IMR-90 (cell line): Measurements from ENCODE around the gene SHB. TPM values are rescaled to one million over a fixed set of nuclear protein-coding genes. Genes with fewer than 3 reads are reported as not detected.

Experiments
- ATAC-seq: fragments of 200-7000 bp; cut with Tn5 transposase; 2 replicates; pipeline ENCODE4 v1.9.1; 2020; ENCODE audit warnings: low read depth, mild to moderate bottlenecking, moderate library complexity
- BruUV-seq: library from RNA; stranded (reverse); fragments of 400-500 nt; replicated peaks from 2 replicates; lab custom pipeline; 2021; lab: Mats Ljungman, UMichigan
- CTCF ChIA-PET: fragments of 300-600 bp; formaldehyde crosslinking; extraction: SDS; loops from one replicate; lab custom pipeline; 2021; ENCODE audit warnings: antibody characterized with exemption; lab: Yijun Ruan, JAX
- POLR2A ChIA-PET: fragments of 300-600 bp; sonication (Branson Sonifier 250); formaldehyde crosslinking; loops from one replicate; lab custom pipeline; 2022; ENCODE audit warnings: antibody characterized with exemption; ENCODE audit not compliant: unreplicated experiment; lab: Charles Lee
- DNase-seq: peaks from one replicate; pipeline ENCODE4 v3.0.0; 2013
- H2AFZ ChIP-seq: replicated peaks from 2 replicates; pipeline ENCODE3; 2013; ENCODE audit warnings: low read length, mild to moderate bottlenecking; ENCODE audit not compliant: poor library complexity
- H2AK5ac ChIP-seq: 2 replicates; pipeline ENCODE4 v1.6.1; 2013; ENCODE audit warnings: low read depth, low read length, inconsistent platforms
- H2AK9ac ChIP-seq: replicated peaks from 2 replicates; pipeline ENCODE3; 2013; ENCODE audit warnings: mild to moderate bottlenecking, low read depth, low read length, moderate library complexity; ENCODE audit not compliant: poor library complexity
- H2BK120ac ChIP-seq: 2 replicates; pipeline ENCODE4 v1.6.1; 2013; ENCODE audit warnings: low read depth, low read length, inconsistent platforms
- H2BK15ac ChIP-seq: 3 replicates; pipeline ENCODE4 v1.6.1; 2013; ENCODE audit warnings: low read depth, low read length, inconsistent platforms
- H2BK20ac ChIP-seq: 2 replicates; pipeline ENCODE4 v1.6.1; 2013; ENCODE audit warnings: low read depth, mild to moderate bottlenecking, inconsistent platforms, low read length, moderate library complexity
- H2BK5ac ChIP-seq: 2 replicates; pipeline ENCODE4 v1.6.1; 2013; ENCODE audit warnings: mild to moderate bottlenecking, low read depth, low read length, inconsistent platforms; ENCODE audit not compliant: poor library complexity, severe bottlenecking
- H3K14ac ChIP-seq: replicated peaks from 2 replicates; pipeline ENCODE4 v1.6.1; 2013; ENCODE audit warnings: low read depth, low read length, inconsistent platforms
- H3K18ac ChIP-seq: 2 replicates; pipeline ENCODE4 v1.6.1; 2013; ENCODE audit warnings: low read depth, low read length, control low read depth
- H3K23ac ChIP-seq: 2 replicates; pipeline ENCODE4 v1.6.1; 2013; ENCODE audit warnings: low read depth, low read length, inconsistent platforms
- H3K27ac ChIP-seq: 2 replicates; pipeline ENCODE4 v1.5.1; 2013; ENCODE audit warnings: mild to moderate bottlenecking, control low read depth, low read length; ENCODE audit not compliant: insufficient read depth
- H3K27me3 ChIP-seq: 2 replicates; pipeline ENCODE4 v1.6.1; 2013; ENCODE audit warnings: low read length; ENCODE audit not compliant: control insufficient read depth, insufficient read depth
- H3K36me3 ChIP-seq: 2 replicates; pipeline ENCODE4 v1.6.1; 2013; ENCODE audit warnings: low read length, mixed read lengths; ENCODE audit not compliant: control insufficient read depth, insufficient read depth
- H3K4ac ChIP-seq: 2 replicates; pipeline ENCODE4 v1.6.1; 2013; ENCODE audit warnings: low read depth, low read length, inconsistent platforms
- H3K4me1 ChIP-seq: 2 replicates; pipeline ENCODE4 v1.6.1; 2013; ENCODE audit warnings: low read length, mixed read lengths; ENCODE audit not compliant: control insufficient read depth, insufficient read depth
- H3K4me2 ChIP-seq: 2 replicates; pipeline ENCODE4 v1.6.1; 2013; ENCODE audit warnings: low read depth, mild to moderate bottlenecking, control low read depth, low read length, moderate library complexity
- H3K4me3 ChIP-seq: 2 replicates; pipeline ENCODE4 v1.5.1; 2013; ENCODE audit warnings: low read depth, mild to moderate bottlenecking, control low read depth, low read length, moderate library complexity; ENCODE audit not compliant: insufficient read depth
- H3K56ac ChIP-seq: 2 replicates; pipeline ENCODE4 v1.6.1; 2013; ENCODE audit warnings: low read length, inconsistent platforms; ENCODE audit not compliant: insufficient read depth; ENCODE audit errors: extremely low read depth
- H3K79me1 ChIP-seq, 2 experiments: 2 replicates each; pipeline ENCODE4 v1.6.1; 2013; ENCODE audit warnings: low read length in 2 of 2, inconsistent platforms in 1 of 2, low read depth in 1 of 2
- H3K9ac ChIP-seq: 2 replicates; pipeline ENCODE4 v1.6.1; 2013; ENCODE audit warnings: low read depth, low read length, control low read depth
- H3K9me1 ChIP-seq: 2 replicates; pipeline ENCODE4 v1.6.1; 2013; ENCODE audit warnings: low read length, inconsistent platforms; ENCODE audit not compliant: insufficient read depth
- H3K9me3 ChIP-seq: 2 replicates; pipeline ENCODE4 v1.6.1; 2013; ENCODE audit warnings: low read length; ENCODE audit not compliant: control insufficient read depth, insufficient read depth
- H4K20me1 ChIP-seq: 2 replicates; pipeline ENCODE4 v1.6.1; 2013; ENCODE audit warnings: low read length, inconsistent platforms; ENCODE audit not compliant: insufficient read depth
- H4K5ac ChIP-seq: 2 replicates; pipeline ENCODE4 v1.6.1; 2013; ENCODE audit warnings: mild to moderate bottlenecking, low read depth, low read length, control low read depth
- H4K8ac ChIP-seq, 2 experiments: 2 replicates each; pipeline ENCODE4 v1.6.1; 2013; ENCODE audit warnings: low read depth in 2 of 2, low read length in 2 of 2, control low read depth in 1 of 2, inconsistent platforms in 1 of 2
- H4K91ac ChIP-seq: 2 replicates; pipeline ENCODE4 v1.6.1; 2013; ENCODE audit warnings: low read depth, low read length, inconsistent platforms; ENCODE audit not compliant: insufficient read depth
- BHLHE40 ChIP-seq: fragments of 150-350 bp; IDR thresholded peaks from 2 replicates; pipeline ENCODE4 v1.6.1; 2016; ENCODE audit warnings: mild to moderate bottlenecking, low read depth, low read length
- CEBPB ChIP-seq: IDR thresholded peaks from 2 replicates; pipeline ENCODE4 v1.6.1; 2012; ENCODE audit warnings: low read depth, low read length, improper control_type of control experiment
- CHD1 ChIP-seq: IDR thresholded peaks from 2 replicates; pipeline ENCODE4 v1.6.1; 2012; ENCODE audit warnings: low read depth, low read length, improper control_type of control experiment
- FOS ChIP-seq: fragments of 150-350 bp; IDR thresholded peaks from 2 replicates; pipeline ENCODE4 v1.6.1; 2016; ENCODE audit warnings: low read depth, low read length
- MAFK ChIP-seq: IDR thresholded peaks from 2 replicates; pipeline ENCODE4 v1.6.1; 2012; ENCODE audit warnings: low read depth, low read length, improper control_type of control experiment
- MAZ ChIP-seq: IDR thresholded peaks from 2 replicates; pipeline ENCODE4 v1.6.1; 2012; ENCODE audit warnings: low read depth, mild to moderate bottlenecking, low read length, improper control_type of control experiment, moderate library complexity, borderline replicate concordance
- MXI1 ChIP-seq: IDR thresholded peaks from 2 replicates; pipeline ENCODE4 v1.6.1; 2012; ENCODE audit warnings: low read depth, mild to moderate bottlenecking, low read length, moderate library complexity, borderline replicate concordance
- NFE2L2 ChIP-seq: fragments of 150-350 bp; IDR thresholded peaks from 2 replicates; pipeline ENCODE4 v1.6.1; 2016; ENCODE audit warnings: low read depth, mild to moderate bottlenecking, low read length
- POLR2A ChIP-seq: IDR thresholded peaks from 2 replicates; pipeline ENCODE4 v1.6.1; 2012; ENCODE audit warnings: mild to moderate bottlenecking, low read depth, low read length
- RAD21 ChIP-seq: IDR thresholded peaks from 2 replicates; pipeline ENCODE4 v1.6.1; 2012; ENCODE audit warnings: low read length, improper control_type of control experiment
- RCOR1 ChIP-seq: IDR thresholded peaks from 2 replicates; pipeline ENCODE4 v1.6.1; 2012; ENCODE audit warnings: mild to moderate bottlenecking, low read length, improper control_type of control experiment; ENCODE audit not compliant: insufficient replicate concordance
- SMC3 ChIP-seq: fragments of 150-350 bp; IDR thresholded peaks from 2 replicates; pipeline ENCODE4 v1.6.1; 2016; ENCODE audit warnings: low read depth, mild to moderate bottlenecking, antibody characterized with exemption, low read length, moderate library complexity
- WGBS, 2 experiments: methylation state at CpG; one replicate each; pipeline versions ENCODE4 v1.1.5 to v1.1.7; 2013; ENCODE audit warnings: missing lambda C conversion rate in 2 of 2; ENCODE audit not compliant: insufficient read length in 1 of 2; ENCODE audit errors: extremely low coverage in 2 of 2; 5-methylcytosine and 5-hydroxymethylcytosine counted together
- dilution Hi-C: fragments of 300-500 bp; cut with HindIII; formaldehyde crosslinking; loops from one replicate; pipeline ENCODE4 v1.14.3; 2018; ENCODE audit warnings: low sequenced_read_pairs; ENCODE audit not compliant: unreplicated experiment
- in situ Hi-C: fragments of 300-500 bp; cut with MboI; formaldehyde crosslinking; loops from 3 replicates; pipeline ENCODE4 v1.14.3; 2019; ENCODE audit warnings: low sequenced_read_pairs, inconsistent platforms, mixed read lengths
- intact Hi-C: fragments of 100-400 bp; cut with micrococcal nuclease; formaldehyde crosslinking; loops from 2 replicates; pipeline ENCODE4 v1.10.0; 2022
- polyA plus RNA-seq, 3 experiments: library from polyadenylated mRNA; depleted of rRNA; stranded (reverse); fragments of >200 nt; gene quantifications; 2 replicates each; pipeline ENCODE4 v1.2.3, GENCODE V29; 2012; ENCODE audit warnings: low replicate concordance in 1 of 3
- total RNA-seq: library from RNA; depleted of rRNA; stranded (reverse); fragments of >200 nt; gene quantifications from 2 replicates; pipeline ENCODE4 v1.2.3, GENCODE V29; 2012
- TF ChIP-seq, protein P1 (sequence below): conservative IDR thresholded peaks from 2 replicates; pipeline ENCODE4 v1.5.1; 2012; ENCODE audit warnings: mild to moderate bottlenecking, low read depth, low read length, improper control_type of control experiment
- TF ChIP-seq, protein P2 (sequence below): fragments of 150-350 bp; IDR thresholded peaks from 2 replicates; pipeline ENCODE4 v1.6.1; 2017; ENCODE audit warnings: mild to moderate bottlenecking, antibody characterized with exemption, low read length, low read depth

SHB gene
- total and polyA plus RNA-seq, 2 of the 4 experiments (the other 2 are of a cell fraction) = 6.1 to 20.4 TPM

DNA sequence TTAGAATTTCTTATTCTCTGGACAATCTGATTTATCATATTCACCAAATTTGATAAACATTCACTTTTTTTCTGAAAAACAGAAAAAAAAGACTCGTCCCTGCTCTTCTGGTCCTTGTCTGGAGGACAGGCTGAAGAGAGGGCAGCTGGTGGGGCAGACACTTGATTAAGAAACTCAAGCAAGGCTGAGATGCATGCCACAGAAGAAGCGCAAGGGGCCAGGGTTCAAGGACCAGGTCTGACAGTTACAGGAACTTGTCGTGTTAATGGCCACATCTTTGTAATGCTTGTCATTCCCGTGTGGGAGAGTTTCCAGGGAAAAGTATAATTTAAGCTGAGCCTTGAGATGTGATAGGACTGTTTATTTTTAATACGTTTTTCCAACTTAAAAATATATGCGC lies 40.6 kb upstream of the SHB start:
- no peaks in the 10 kb centered on the region for H3K9me1 ChIP-seq
- H3K56ac ChIP-seq = no peak overlapping the region
- no peaks in the 10 kb centered on the region; the same call in 1 of the 2 replicates for H3K4me1 ChIP-seq
- no peak overlapping the region for H3K4me3 ChIP-seq
- ChIA-PET POLR2A (no interaction called here), CTCF (interaction anchor here (0.6 kb wide), 1 partner anchor 22 kb away, joined by 4 read pairs; no protein-coding TSS in a partner anchor)
- H4K20me1 ChIP-seq = no peaks in the 10 kb centered on the region
- H2AFZ ChIP-seq = no peak overlapping the region
- dilution Hi-C loops (no loop called here), intact Hi-C loops (no loop called here), in situ Hi-C loops (no loop called here)
- no peaks in the 10 kb centered on the region for H3K9me3 ChIP-seq
- no peak overlapping the region for H4K8ac ChIP-seq
- H3K23ac ChIP-seq = no peak overlapping the region
- TF ChIP-seq MXI1 (no peak), BHLHE40 (no peak), NFE2L2 (no peak), CEBPB (no peak), SMC3 (no peak), RAD21 (no peak), MAFK (no peak), CHD1 (no peak), FOS (no peak), RCOR1 (no peak), POLR2A (no peak), MAZ (no peak)
- TF ChIP-seq, protein P1, sequence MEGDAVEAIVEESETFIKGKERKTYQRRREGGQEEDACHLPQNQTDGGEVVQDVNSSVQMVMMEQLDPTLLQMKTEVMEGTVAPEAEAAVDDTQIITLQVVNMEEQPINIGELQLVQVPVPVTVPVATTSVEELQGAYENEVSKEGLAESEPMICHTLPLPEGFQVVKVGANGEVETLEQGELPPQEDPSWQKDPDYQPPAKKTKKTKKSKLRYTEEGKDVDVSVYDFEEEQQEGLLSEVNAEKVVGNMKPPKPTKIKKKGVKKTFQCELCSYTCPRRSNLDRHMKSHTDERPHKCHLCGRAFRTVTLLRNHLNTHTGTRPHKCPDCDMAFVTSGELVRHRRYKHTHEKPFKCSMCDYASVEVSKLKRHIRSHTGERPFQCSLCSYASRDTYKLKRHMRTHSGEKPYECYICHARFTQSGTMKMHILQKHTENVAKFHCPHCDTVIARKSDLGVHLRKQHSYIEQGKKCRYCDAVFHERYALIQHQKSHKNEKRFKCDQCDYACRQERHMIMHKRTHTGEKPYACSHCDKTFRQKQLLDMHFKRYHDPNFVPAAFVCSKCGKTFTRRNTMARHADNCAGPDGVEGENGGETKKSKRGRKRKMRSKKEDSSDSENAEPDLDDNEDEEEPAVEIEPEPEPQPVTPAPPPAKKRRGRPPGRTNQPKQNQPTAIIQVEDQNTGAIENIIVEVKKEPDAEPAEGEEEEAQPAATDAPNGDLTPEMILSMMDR = no peak
- TF ChIP-seq, protein P2, sequence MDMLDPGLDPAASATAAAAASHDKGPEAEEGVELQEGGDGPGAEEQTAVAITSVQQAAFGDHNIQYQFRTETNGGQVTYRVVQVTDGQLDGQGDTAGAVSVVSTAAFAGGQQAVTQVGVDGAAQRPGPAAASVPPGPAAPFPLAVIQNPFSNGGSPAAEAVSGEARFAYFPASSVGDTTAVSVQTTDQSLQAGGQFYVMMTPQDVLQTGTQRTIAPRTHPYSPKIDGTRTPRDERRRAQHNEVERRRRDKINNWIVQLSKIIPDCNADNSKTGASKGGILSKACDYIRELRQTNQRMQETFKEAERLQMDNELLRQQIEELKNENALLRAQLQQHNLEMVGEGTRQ = no peak
- no peak overlapping the region for H3K4me2 ChIP-seq
- H2BK120ac ChIP-seq = no peak overlapping the region
- H3K18ac ChIP-seq = no peak overlapping the region
- no peak overlapping the region for H3K9ac ChIP-seq
- no peak overlapping the region for H2BK5ac ChIP-seq
- H3K79me1 ChIP-seq = no peaks in the 10 kb centered on the region
- H3K27ac ChIP-seq = no peak overlapping the region
- no peak overlapping the region for H3K4ac ChIP-seq
- no peak overlapping the region for H2BK20ac ChIP-seq
- BruUV-seq = no TSS peak
- H2AK9ac ChIP-seq = no peak overlapping the region
- no peak overlapping the region for H2AK5ac ChIP-seq
- no peaks in the 10 kb centered on the region for H3K36me3 ChIP-seq
- H3K27me3 ChIP-seq = peaks cover 31% of the 10 kb centered on the region
- H2BK15ac ChIP-seq = no peak overlapping the region
- H4K91ac ChIP-seq = no peak overlapping the region
- no peak overlapping the region for H3K14ac ChIP-seq
- no peak overlapping the region for H4K5ac ChIP-seq
- WGBS, 2 experiments = 57% methylated on average over 1 of the region's 6 CpGs; no CpG with 5 or more reads in 1 of the 2 experiments
- ATAC-seq (no peak), DNase-seq (no peak)
